ENCODE results near the gene FAXC.

FAXC gene

DNA sequence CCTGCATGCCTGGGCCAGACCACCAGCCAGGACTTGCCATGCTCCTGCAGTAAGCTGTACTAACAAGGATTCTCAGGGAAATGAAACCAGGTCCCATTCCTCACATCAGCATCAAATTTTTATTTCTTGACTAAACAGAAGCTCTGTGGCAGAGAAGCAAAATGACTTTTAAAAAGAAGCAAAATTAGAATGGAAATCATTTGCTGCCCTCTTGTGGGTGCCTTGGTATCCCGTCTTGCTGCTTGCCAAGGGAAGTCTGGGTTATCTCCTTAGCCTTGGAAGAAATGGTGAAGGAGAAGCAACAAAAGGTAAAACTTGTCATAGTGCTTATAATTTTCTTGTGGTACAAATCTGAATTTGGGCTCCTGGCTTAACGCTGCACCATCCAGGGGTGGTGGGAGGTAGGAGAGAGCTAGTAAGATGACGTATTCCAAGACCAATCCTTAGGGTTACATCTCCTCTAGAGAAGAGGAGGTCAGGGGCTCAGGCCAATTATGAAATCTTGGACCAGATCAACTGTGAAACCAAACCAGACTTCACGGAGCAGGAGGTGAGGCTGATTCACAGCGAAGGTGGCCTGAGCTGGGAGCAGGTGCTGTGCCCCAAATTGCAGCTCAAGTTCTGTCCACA is 107.5 kb downstream of the FAXC start:
- no peaks in the 10 kb centered on the region for H3K27me3 Mint-ChIP-seq (ENCODE audit: low read depth)
- H3K36me3 Mint-ChIP-seq (ENCODE audit: low read depth) = no peaks in the 10 kb centered on the region
- H3K9me3 Mint-ChIP-seq = no peaks in the 10 kb centered on the region
- DNase-seq (ENCODE audit: low spot score) = no peak
- no peak overlapping the region for H3K27ac Mint-ChIP-seq
- H3K4me3 Mint-ChIP-seq = no peak overlapping the region
- H3K4me1 Mint-ChIP-seq (ENCODE audit: low read depth) = no peaks in the 10 kb centered on the region

DNA sequence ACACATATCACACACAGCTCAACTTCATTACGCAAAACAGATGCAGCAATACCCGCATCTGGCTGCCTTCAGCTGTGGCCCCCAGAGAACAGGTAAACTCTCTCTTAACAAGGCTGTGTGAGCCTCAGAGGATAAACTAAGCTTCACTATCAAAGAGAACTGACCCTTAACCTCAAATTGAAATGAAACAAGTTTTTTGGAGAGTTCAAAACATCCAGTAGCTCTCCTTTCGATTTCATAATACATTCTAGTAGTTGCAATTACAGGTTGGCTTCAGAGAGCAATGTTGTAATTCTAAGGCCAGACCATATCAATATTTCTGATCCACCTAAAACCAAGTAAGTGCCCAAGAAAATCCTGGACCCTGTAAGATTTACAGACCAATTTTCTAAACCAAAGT is 113.5 kb downstream of the FAXC start:
- peaks cover 12% of the 10 kb centered on the region for H3K27me3 Mint-ChIP-seq (ENCODE audit: low read depth)
- DNase-seq (ENCODE audit: low spot score) = no peak
- no peaks in the 10 kb centered on the region for H3K36me3 Mint-ChIP-seq (ENCODE audit: low read depth)
- H3K4me1 Mint-ChIP-seq (ENCODE audit: low read depth) = no peaks in the 10 kb centered on the region
- H3K27ac Mint-ChIP-seq = no peak overlapping the region
- H3K4me3 Mint-ChIP-seq = no peak overlapping the region
- no peaks in the 10 kb centered on the region for H3K9me3 Mint-ChIP-seq

DNA sequence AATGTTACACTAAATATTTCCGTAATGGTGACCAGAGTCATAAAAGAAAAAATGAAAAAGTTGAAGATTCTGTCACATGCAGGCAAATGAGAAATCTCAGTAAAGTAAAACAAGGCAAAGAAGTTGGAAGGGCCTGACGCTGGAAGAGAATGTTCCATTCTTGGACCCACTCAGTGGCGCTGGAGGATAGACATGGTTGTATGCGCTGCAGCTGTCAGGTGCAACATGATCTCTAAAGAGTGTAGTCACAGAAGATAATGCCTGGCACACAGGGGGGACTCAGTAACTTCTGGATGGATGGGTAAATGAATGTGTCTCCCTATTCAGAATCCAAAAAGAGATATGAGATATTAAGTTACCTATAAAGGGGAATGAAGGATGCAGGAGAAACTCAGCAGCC is 116.3 kb downstream of the FAXC start:
- peaks cover 12% of the 10 kb centered on the region for H3K27me3 Mint-ChIP-seq (ENCODE audit: low read depth)
- H3K36me3 Mint-ChIP-seq (ENCODE audit: low read depth) = no peaks in the 10 kb centered on the region
- DNase-seq (ENCODE audit: low spot score) = no peak

DNA sequence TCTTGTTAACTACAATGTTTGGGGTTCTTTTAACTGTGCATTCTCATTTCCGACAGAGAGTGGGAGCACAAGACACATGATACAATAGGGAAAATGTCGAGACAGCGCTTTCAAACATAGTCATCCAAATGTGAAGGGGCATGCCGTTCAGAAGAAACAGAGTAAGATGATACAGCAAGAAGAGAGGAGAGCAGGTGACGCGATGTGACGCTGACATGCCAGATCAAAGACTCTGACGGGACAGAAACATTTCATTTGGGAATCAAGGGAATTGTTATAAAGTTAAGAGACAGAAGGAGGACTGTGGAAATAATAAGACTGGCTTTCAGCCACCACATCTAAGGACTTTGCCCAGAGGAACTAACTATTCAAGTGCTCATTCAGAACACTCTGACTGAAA is 117.4 kb downstream of the FAXC start:
- no peak overlapping the region for H3K27ac Mint-ChIP-seq
- DNase-seq (ENCODE audit: low spot score) = no peak
- H3K9me3 Mint-ChIP-seq = no peaks in the 10 kb centered on the region
- H3K4me3 Mint-ChIP-seq = no peak overlapping the region
- no peaks in the 10 kb centered on the region for H3K36me3 Mint-ChIP-seq (ENCODE audit: low read depth)
- peaks cover 12% of the 10 kb centered on the region for H3K27me3 Mint-ChIP-seq (ENCODE audit: low read depth)
- no peaks in the 10 kb centered on the region for H3K4me1 Mint-ChIP-seq (ENCODE audit: low read depth)

More for the DNA sequence above, 116.3 kb downstream of the FAXC start:
- Mint-ChIP-seq H3K27ac (no peak overlapping the region), H3K4me1 (ENCODE audit: low read depth) (no peaks in the 10 kb centered on the region), H3K9me3 (no peaks in the 10 kb centered on the region), H3K4me3 (no peak overlapping the region)

DNA sequence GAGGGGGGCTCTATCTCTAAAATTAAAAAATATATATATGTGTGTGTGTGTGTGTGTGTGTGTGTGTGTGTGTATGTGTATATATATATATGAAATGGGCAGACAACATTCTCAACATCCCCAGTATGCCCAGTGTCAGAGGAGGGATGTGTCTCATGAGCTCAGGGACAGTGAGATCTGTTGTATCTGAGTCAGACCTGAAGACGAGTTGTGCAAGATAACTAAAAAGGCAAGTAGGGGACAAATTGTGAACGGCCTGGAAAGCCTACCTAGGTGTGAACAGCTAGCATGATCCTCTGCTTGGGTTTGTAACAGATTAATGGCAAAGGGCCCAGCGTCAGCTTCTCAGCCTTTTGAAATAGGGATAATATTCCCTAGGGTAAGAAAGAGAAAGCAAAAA is 124.3 kb downstream of the FAXC start:
- no peak overlapping the region for H3K27ac Mint-ChIP-seq
- no peak for DNase-seq (ENCODE audit: low spot score)
- no peaks in the 10 kb centered on the region for H3K4me1 Mint-ChIP-seq (ENCODE audit: low read depth)
- H3K36me3 Mint-ChIP-seq (ENCODE audit: low read depth) = no peaks in the 10 kb centered on the region
- no peaks in the 10 kb centered on the region for H3K27me3 Mint-ChIP-seq (ENCODE audit: low read depth)
- no peaks in the 10 kb centered on the region for H3K9me3 Mint-ChIP-seq
- no peak overlapping the region for H3K4me3 Mint-ChIP-seq

Data from T-helper 2 cell treated with Interferon-gamma antibody and Interleukin-4, amounts not matched to agents 5 μg/mL and 100 μg/mL, for 36 hours (primary cell).